Esophagus squamous epithelium (tissue), 5 donors: ENCODE results near the gene RIBC2. TPM values are rescaled to one million over a fixed set of nuclear protein-coding genes. Genes with fewer than 3 reads are reported as not detected.

Experiments used
- DNase-seq: peaks from one replicate; lab custom pipeline; 2025; lab: John Stamatoyannopoulos, UW
- H3K27ac ChIP-seq, 4 donors: fragments of 200-600 bp; sonication (generic); one replicate each; pipeline ENCODE4 v1.5.1; 2016 to 2019; ENCODE audit warnings: mild to moderate bottlenecking in 1 of 4
- H3K27me3 ChIP-seq, 4 donors: fragments of 200-600 bp; sonication (generic); 1 replicate in 3 of 4; 2 replicates in 1 of 4; pipeline versions ENCODE4 v1.5.1 to v1.6.0; 2017 to 2021; ENCODE audit warnings: antibody characterized with exemption in 1 of 4
- H3K36me3 ChIP-seq, 3 donors: fragments of 200-600 bp; sonication (generic); one replicate each; pipeline ENCODE4 v1.5.1; 2016 to 2019
- H3K4me1 ChIP-seq, 3 donors: fragments of 200-600 bp; sonication (generic); one replicate each; pipeline ENCODE4 v1.5.1; 2017 to 2019
- H3K4me3 ChIP-seq, 4 donors: fragments of 200-600 bp; sonication (generic); 1 replicate in 3 of 4; 2 replicates in 1 of 4; pipeline ENCODE4 v1.5.1; 2016 to 2019; ENCODE audit warnings: mild to moderate bottlenecking in 2 of 4, moderate library complexity in 1 of 4
- H3K9me3 ChIP-seq, 3 donors: fragments of 200-600 bp; sonication (generic); one replicate each; pipeline ENCODE4 v1.5.1; 2016 to 2019
- CTCF ChIP-seq, 6 experiments: fragments of 450-650 bp in 4 of 6; fragments of 200-600 bp in 2 of 6; sonication (generic) in 2 of 6; IDR thresholded peaks; one replicate each; pipeline ENCODE4 v1.5.1; 2016 to 2019; ENCODE audit warnings: antibody characterized with exemption in 6 of 6, mild to moderate bottlenecking in 4 of 6, moderate library complexity in 4 of 6
- POLR2A ChIP-seq, 4 donors: fragments of 450-650 bp; IDR thresholded peaks; one replicate each; pipeline ENCODE4 v1.6.1; 2017; ENCODE audit warnings: antibody characterized with exemption in 4 of 4, mild to moderate bottlenecking in 4 of 4, moderate library complexity in 3 of 4
- WGBS, 2 donors: methylation state at CpG; one replicate each; pipeline ENCODE4 v1.1.5; 2018; 5-methylcytosine and 5-hydroxymethylcytosine counted together
- intact Hi-C: fragments of 100-400 bp; cut with DNase I; formaldehyde crosslinking; loops from one replicate; pipeline ENCODE4 v1.15.0; 2022
- total RNA-seq, 4 donors: library from RNA; depleted of rRNA; stranded (reverse); fragments of >200 nt; gene quantifications; one replicate each; pipeline ENCODE4 v1.1.0, GENCODE V29; 2016
- donor health status: DM: yes; HTN: yes; CAD: no.

The RIBC2 gene
- total RNA-seq, 4 donors from 2014 or later = 0.19 to 0.76 (median 0.75) TPM; not detected in 1

- intact Hi-C loops = no loop called here
- Histone ChIP-seq H3K9me3 (peaks cover 0 to 3% (median 0%) of the 10 kb centered on the region in 3 donors), H3K36me3 (no peaks in the 10 kb centered on the region), H3K4me3 (no peak overlapping the region), H3K4me1 (peaks cover 3 to 23% (median 8%) of the 10 kb centered on the region in 3 donors), H3K27me3 (no peaks in the 10 kb centered on the region), H3K27ac (peak overlapping the region in 3 of 4 donors; percentile 42 to 79 (median 58))
- no peak for DNase-seq
- WGBS, 2 donors = 74 to 82% methylated on average over 8 to 10 of the region's 14 CpGs
- TF ChIP-seq POLR2A (IDR thresholded peaks at IDR 0.05) (no peak), CTCF (IDR thresholded peaks at IDR 0.05) (no peak)
Observed at GRCh38 chr22:45424241-45424731, 10.8 kb downstream of the RIBC2 start.

- TF ChIP-seq POLR2A (IDR thresholded peaks at IDR 0.05) = no peak
- TF ChIP-seq CTCF (IDR thresholded peaks at IDR 0.05) = no peak
- Histone ChIP-seq H3K27me3 (no peaks in the 10 kb centered on the region), H3K36me3 (no peaks in the 10 kb centered on the region), H3K4me3 (no peak overlapping the region), H3K4me1 (peaks cover 3 to 23% (median 8%) of the 10 kb centered on the region in 3 donors), H3K27ac (peak overlapping the region in 2 of 4 donors; percentile 58 to 79), H3K9me3 (peaks cover 0 to 3% (median 0%) of the 10 kb centered on the region in 3 donors)
- DNase-seq = no peak
- intact Hi-C loops = no loop called here
- 51 to 69% methylated on average over 5 of the region's 5 CpGs for WGBS, 2 donors
Observed at GRCh38 chr22:45425101-45425500, 11.6 kb downstream of the RIBC2 start.

GRCh38 chr22:45425531-45426265 lies 12.2 kb downstream of the RIBC2 start:
- no peak for DNase-seq
- H3K4me3 ChIP-seq = no peak overlapping the region
- H3K27ac ChIP-seq = no peak overlapping the region
- WGBS, 2 donors = 90 to 91% methylated on average over 14 of the region's 23 CpGs
- H3K27me3 ChIP-seq = no peaks in the 10 kb centered on the region
- intact Hi-C loops = no loop called here
- peaks cover 3 to 23% (median 8%) of the 10 kb centered on the region in 3 donors for H3K4me1 ChIP-seq
- no peak for TF ChIP-seq CTCF (IDR thresholded peaks at IDR 0.05)
- no peak for TF ChIP-seq POLR2A (IDR thresholded peaks at IDR 0.05)
- H3K9me3 ChIP-seq = peaks cover 0 to 3% (median 0%) of the 10 kb centered on the region in 3 donors
- no peaks in the 10 kb centered on the region for H3K36me3 ChIP-seq

- 95 to 96% methylated on average over 8 to 9 of the region's 9 CpGs for WGBS, 2 donors
- Histone ChIP-seq H3K36me3 (no peaks in the 10 kb centered on the region), H3K27me3 (no peaks in the 10 kb centered on the region), H3K27ac (no peak overlapping the region), H3K9me3 (peaks cover 0 to 3% (median 0%) of the 10 kb centered on the region in 3 donors), H3K4me3 (no peak overlapping the region), H3K4me1 (peaks cover 3 to 23% (median 8%) of the 10 kb centered on the region in 3 donors)
- intact Hi-C loops = no loop called here
- DNase-seq = no peak
- TF ChIP-seq POLR2A (IDR thresholded peaks at IDR 0.05) (no peak), CTCF (IDR thresholded peaks at IDR 0.05) (no peak)
Observed at GRCh38 chr22:45426387-45426786, 12.9 kb downstream of the RIBC2 start.

- 85 to 100% methylated on average over 2 of the region's 2 CpGs for WGBS, 2 donors
- peaks cover 3 to 23% (median 8%) of the 10 kb centered on the region in 3 donors for H3K4me1 ChIP-seq
- no peaks in the 10 kb centered on the region for H3K36me3 ChIP-seq
- no peak for DNase-seq
- H3K27ac ChIP-seq = no peak overlapping the region
- intact Hi-C loops = no loop called here
- no peak for TF ChIP-seq CTCF (IDR thresholded peaks at IDR 0.05)
- no peak for TF ChIP-seq POLR2A (IDR thresholded peaks at IDR 0.05)
- peaks cover 0 to 3% (median 0%) of the 10 kb centered on the region in 3 donors for H3K9me3 ChIP-seq
- no peaks in the 10 kb centered on the region for H3K27me3 ChIP-seq
- H3K4me3 ChIP-seq = no peak overlapping the region
Observed at GRCh38 chr22:45427114-45427513, 13.6 kb downstream of the RIBC2 start.
